Fibroblast of mammary gland (primary cell): Measurements from ENCODE around the gene RBSN.

Experiments
- DNase-seq: peaks from one replicate; pipeline ENCODE4 v3.0.0-alpha.2; 2010; ENCODE audit warnings: low read depth
- H3K4me3 ChIP-seq: 2 replicates; pipeline ENCODE4 v1.5.1; 2011; ENCODE audit warnings: low read depth, mild to moderate bottlenecking, low read length, moderate library complexity; ENCODE audit not compliant: control insufficient read depth
- CTCF ChIP-seq: conservative IDR thresholded peaks from 2 replicates; pipeline ENCODE4 v1.5.1; 2011; ENCODE audit warnings: low read depth, low read length, inconsistent platforms; ENCODE audit not compliant: control insufficient read depth, insufficient read depth

Gene RBSN

GRCh38 chr3:15099364-15100098 is 583 bp upstream of the RBSN start:
- DNase-seq, result no peak

GRCh38 chr3:15097891-15098290 is 1.1 kb downstream of the RBSN start:
- DNase-seq, result no peak
- H3K4me3 ChIP-seq, result peak overlapping the region; percentile 85
- no peak for TF ChIP-seq CTCF

More at GRCh38 chr3:15099364-15100098, 583 bp upstream of the RBSN start:
- peak overlapping the region; percentile 85 for H3K4me3 ChIP-seq
- TF ChIP-seq CTCF, result no peak

GRCh38 chr3:15096046-15096445 is 2.9 kb downstream of the RBSN start:
- no peak for TF ChIP-seq CTCF
- no peak for DNase-seq
- no peak overlapping the region for H3K4me3 ChIP-seq

- H3K4me3 ChIP-seq, result no peak overlapping the region
- DNase-seq, result no peak
- TF ChIP-seq CTCF, result no peak
Observed at GRCh38 chr3:15094187-15094875, 4.6 kb downstream of the RBSN start.

- no peak for DNase-seq
- no peak for TF ChIP-seq CTCF
- H3K4me3 ChIP-seq, result no peak overlapping the region
Observed at GRCh38 chr3:15092686-15093085, 6.3 kb downstream of the RBSN start.

GRCh38 chr3:15091575-15091974 is 7.4 kb downstream of the RBSN start:
- no peak for TF ChIP-seq CTCF
- H3K4me3 ChIP-seq, result no peak overlapping the region

More at GRCh38 chr3:15091575-15091974, 7.4 kb downstream of the RBSN start:
- no peak for DNase-seq
